Vagina (tissue), 2 donors: ENCODE results near the gene GUSB. TPM values are rescaled to one million over a fixed set of nuclear protein-coding genes. Genes with fewer than 3 reads are reported as not detected.

ENCODE experiments used
- DNase-seq, 2 donors: peaks; one replicate each; pipeline ENCODE4 v3.0.0-alpha.2; 2017; ENCODE audit errors: extremely low spot score in 2 of 2
- H3K27ac ChIP-seq: fragments of 200-600 bp; sonication (generic); one replicate; pipeline ENCODE4 v1.5.1; 2019
- H3K27me3 ChIP-seq: fragments of 200-600 bp; sonication (generic); one replicate; pipeline ENCODE4 v1.5.1; 2019
- H3K36me3 ChIP-seq, 2 donors: fragments of 200-600 bp; sonication (generic); one replicate each; pipeline ENCODE4 v1.5.1; 2017 to 2019
- H3K4me1 ChIP-seq: fragments of 200-600 bp; sonication (generic); one replicate; pipeline ENCODE4 v1.5.1; 2019
- H3K4me3 ChIP-seq, 2 donors: fragments of 200-600 bp; sonication (generic); 1 replicate in 1 of 2; 2 replicates in 1 of 2; pipeline ENCODE4 v1.5.1; 2016 to 2019
- H3K9me3 ChIP-seq: fragments of 200-600 bp; sonication (generic); one replicate; pipeline ENCODE4 v1.5.1; 2019
- CTCF ChIP-seq, 3 experiments: fragments of 450-650 bp in 2 of 3; fragments of 200-600 bp in 1 of 3; sonication (generic) in 1 of 3; IDR thresholded peaks; one replicate each; pipeline ENCODE4 v1.5.1; 2017 to 2019; ENCODE audit warnings: antibody characterized with exemption in 3 of 3, mild to moderate bottlenecking in 2 of 3, moderate library complexity in 2 of 3
- POLR2A ChIP-seq, 2 donors: fragments of 450-650 bp; IDR thresholded peaks; one replicate each; pipeline ENCODE4 v1.6.1; 2017; ENCODE audit warnings: antibody characterized with exemption in 2 of 2, mild to moderate bottlenecking in 2 of 2, moderate library complexity in 2 of 2
- POLR2AphosphoS5 ChIP-seq, 2 donors: sonication (generic); formaldehyde crosslinking; IDR thresholded peaks; one replicate each; pipeline ENCODE4 v1.9.0; 2017; ENCODE audit warnings: antibody characterized with exemption in 2 of 2, mild to moderate bottlenecking in 2 of 2, low read depth in 1 of 2; ENCODE audit not compliant: insufficient read depth in 1 of 2
- intact Hi-C: fragments of 100-400 bp; cut with DNase I; formaldehyde crosslinking; loops from one replicate; pipeline ENCODE4 v1.15.1; 2023
- small RNA-seq: library from RNA; depleted of rRNA; stranded (forward); fragments of <200 nt; gene quantifications from one replicate; pipeline ENCODE3, GENCODE V24; 2016
- total RNA-seq: library from RNA; depleted of rRNA; stranded (reverse); fragments of >200 nt; gene quantifications from one replicate; pipeline ENCODE4 v1.2.3, GENCODE V29; 2016

The GUSB gene
- total RNA-seq, 1 donor from 2014 or later: 34.6 TPM

GRCh38 chr7:65924193-65924592 is 57.8 kb downstream of the GUSB start:
- intact Hi-C loops: no loop called here
- no peaks in the 10 kb centered on the region for H3K36me3 ChIP-seq
- H3K27ac ChIP-seq: no peak overlapping the region
- H3K9me3 ChIP-seq: no peaks in the 10 kb centered on the region
- no peaks in the 10 kb centered on the region for H3K27me3 ChIP-seq
- no peaks in the 10 kb centered on the region for H3K4me1 ChIP-seq
- no peak overlapping the region for H3K4me3 ChIP-seq
- DNase-seq: no peak
- TF ChIP-seq POLR2AphosphoS5 (IDR thresholded peaks at IDR 0.05; ENCODE audit: insufficient read depth in 1 of 2, low read depth in 1 of 2) (no peak), CTCF (IDR thresholded peaks at IDR 0.05) (no peak), POLR2A (IDR thresholded peaks at IDR 0.05) (no peak)

GRCh38 chr7:65923316-65923715 is 58.7 kb downstream of the GUSB start:
- H3K4me1 ChIP-seq: no peaks in the 10 kb centered on the region
- intact Hi-C loops: no loop called here
- H3K36me3 ChIP-seq: no peaks in the 10 kb centered on the region
- no peak for DNase-seq
- H3K9me3 ChIP-seq: no peaks in the 10 kb centered on the region
- H3K27me3 ChIP-seq: no peaks in the 10 kb centered on the region
- TF ChIP-seq POLR2AphosphoS5 (IDR thresholded peaks at IDR 0.05; ENCODE audit: insufficient read depth in 1 of 2, low read depth in 1 of 2) (no peak), POLR2A (IDR thresholded peaks at IDR 0.05) (no peak), CTCF (IDR thresholded peaks at IDR 0.05) (no peak)
- no peak overlapping the region for H3K4me3 ChIP-seq
- H3K27ac ChIP-seq: no peak overlapping the region

GRCh38 chr7:65915921-65916657 is 65.9 kb downstream of the GUSB start:
- Histone ChIP-seq H3K9me3 (no peaks in the 10 kb centered on the region), H3K27ac (no peak overlapping the region), H3K4me3 (no peak overlapping the region), H3K36me3 (no peaks in the 10 kb centered on the region), H3K4me1 (no peaks in the 10 kb centered on the region), H3K27me3 (no peaks in the 10 kb centered on the region)
- intact Hi-C loops: no loop called here
- DNase-seq: no peak
- TF ChIP-seq CTCF (IDR thresholded peaks at IDR 0.05) (no peak), POLR2AphosphoS5 (IDR thresholded peaks at IDR 0.05; ENCODE audit: insufficient read depth in 1 of 2, low read depth in 1 of 2) (no peak), POLR2A (IDR thresholded peaks at IDR 0.05) (no peak)

- no peak overlapping the region for H3K4me3 ChIP-seq
- no peak overlapping the region for H3K27ac ChIP-seq
- intact Hi-C loops: no loop called here
- no peaks in the 10 kb centered on the region for H3K27me3 ChIP-seq
- DNase-seq: no peak
- H3K4me1 ChIP-seq: no peaks in the 10 kb centered on the region
- H3K9me3 ChIP-seq: no peaks in the 10 kb centered on the region
- TF ChIP-seq POLR2AphosphoS5 (IDR thresholded peaks at IDR 0.05; ENCODE audit: insufficient read depth in 1 of 2, low read depth in 1 of 2): no peak
- TF ChIP-seq CTCF (IDR thresholded peaks at IDR 0.05): no peak
- TF ChIP-seq POLR2A (IDR thresholded peaks at IDR 0.05): no peak
- H3K36me3 ChIP-seq: no peaks in the 10 kb centered on the region
Observed at GRCh38 chr7:65912237-65912636, 69.8 kb downstream of the GUSB start.

Small RNA genes lying within 50 kb of the gene (small RNA-seq; reads per million reads assigned to genes)
- not detected for gene AC073261.1

Other genes with a start within 250 kb of the GUSB start
- 15.2 TPM for gene VKORC1L1, start 109.1 kb downstream of the GUSB start, total RNA-seq
- gene ASL, start 93.6 kb upstream of the GUSB start, total RNA-seq: 24.6 TPM
- gene CRCP, start 132.6 kb upstream of the GUSB start, total RNA-seq: 56.5 TPM
- gene TPST1, start 223.1 kb upstream of the GUSB start, total RNA-seq: 52.3 TPM